H9 (cell line): ENCODE results near the gene HIF1A. TPM values are rescaled to one million over a fixed set of nuclear protein-coding genes. Genes with fewer than 3 reads are reported as not detected.

Source experiments
- DNase-seq: peaks from one replicate; pipeline ENCODE4 v3.0.0-alpha.2; 2017
- H2AFZ ChIP-seq: one replicate; pipeline ENCODE4 v1.6.1; 2013; ENCODE audit warnings: mild to moderate bottlenecking, low read length, control low read depth, moderate library complexity
- H2AK5ac ChIP-seq: 2 replicates; pipeline ENCODE4 v1.6.1; 2013; ENCODE audit warnings: low read length, control low read depth, mixed read lengths; ENCODE audit not compliant: insufficient read length
- H2BK120ac ChIP-seq: one replicate; pipeline ENCODE4 v1.6.1; 2013; ENCODE audit warnings: low read depth, mild to moderate bottlenecking, low read length, control low read depth, inconsistent platforms; ENCODE audit not compliant: poor library complexity, severe bottlenecking
- H2BK12ac ChIP-seq: 2 replicates; pipeline ENCODE4 v1.6.1; 2013; ENCODE audit warnings: low read length, control low read depth, mixed read lengths, low read depth; ENCODE audit not compliant: insufficient read length
- H2BK15ac ChIP-seq: 2 replicates; pipeline ENCODE4 v1.6.1; 2013; ENCODE audit warnings: low read depth, low read length, control low read depth
- H2BK20ac ChIP-seq: one replicate; pipeline ENCODE4 v1.6.1; 2013; ENCODE audit warnings: low read depth, mild to moderate bottlenecking, low read length, control low read depth, inconsistent platforms; ENCODE audit not compliant: poor library complexity, severe bottlenecking
- H2BK5ac ChIP-seq: 2 replicates; pipeline ENCODE4 v1.6.1; 2013; ENCODE audit warnings: low read length, control low read depth, mixed read lengths; ENCODE audit not compliant: insufficient read length
- H3K14ac ChIP-seq: 2 replicates; pipeline ENCODE4 v1.6.1; 2013; ENCODE audit warnings: low read length, control low read depth; ENCODE audit not compliant: insufficient read depth
- H3K18ac ChIP-seq: 2 replicates; pipeline ENCODE4 v1.6.1; 2013; ENCODE audit warnings: low read depth, mild to moderate bottlenecking, mixed read lengths, low read length, control low read depth; ENCODE audit not compliant: insufficient read length
- H3K23ac ChIP-seq: 2 replicates; pipeline ENCODE4 v1.6.1; 2013; ENCODE audit warnings: low read length, control low read depth, mixed read lengths, low read depth; ENCODE audit not compliant: insufficient read length
- H3K23me2 ChIP-seq: 2 replicates; pipeline ENCODE4 v1.6.1; 2013; ENCODE audit warnings: low read depth, mild to moderate bottlenecking, mixed read lengths, low read length, control low read depth; ENCODE audit not compliant: insufficient read length, poor library complexity, severe bottlenecking
- H3K27ac ChIP-seq: 2 replicates; pipeline ENCODE4 v1.5.1; 2013; ENCODE audit warnings: low read length, control low read depth, mixed read lengths, low read depth; ENCODE audit not compliant: insufficient read length
- H3K27me3 ChIP-seq: 2 replicates; pipeline ENCODE4 v1.6.1; 2013; ENCODE audit warnings: low read length, control low read depth, inconsistent platforms; ENCODE audit not compliant: insufficient read depth
- H3K4ac ChIP-seq: 2 replicates; pipeline ENCODE4 v1.6.1; 2013; ENCODE audit warnings: low read depth, mild to moderate bottlenecking, control low read depth, inconsistent platforms, low read length, moderate library complexity
- H3K4me1 ChIP-seq: 2 replicates; pipeline ENCODE4 v1.6.1; 2013; ENCODE audit warnings: low read length, control low read depth, inconsistent platforms; ENCODE audit not compliant: insufficient read depth
- H3K4me2 ChIP-seq: 2 replicates; pipeline ENCODE4 v1.6.1; 2013; ENCODE audit warnings: low read length, control low read depth, mixed read lengths; ENCODE audit not compliant: insufficient read length, insufficient read depth
- H3K56ac ChIP-seq: 2 replicates; pipeline ENCODE4 v1.6.1; 2013; ENCODE audit warnings: low read depth, mild to moderate bottlenecking, mixed read lengths, low read length, control low read depth; ENCODE audit not compliant: insufficient read length
- H3K79me1 ChIP-seq: 2 replicates; pipeline ENCODE4 v1.6.1; 2013; ENCODE audit warnings: low read depth, mild to moderate bottlenecking, moderate library complexity, low read length, control low read depth, inconsistent platforms; ENCODE audit not compliant: insufficient read depth, poor library complexity, severe bottlenecking
- H3K79me2 ChIP-seq: 2 replicates; pipeline ENCODE4 v1.6.1; 2013; ENCODE audit warnings: low read length, control low read depth, inconsistent platforms; ENCODE audit not compliant: insufficient read depth
- H3K9ac ChIP-seq: 2 replicates; pipeline ENCODE4 v1.6.1; 2013; ENCODE audit warnings: low read length, control low read depth, mixed read lengths; ENCODE audit not compliant: insufficient read length; ENCODE audit errors: extremely low read depth
- H3K9me3 ChIP-seq: one replicate; pipeline ENCODE4 v1.6.1; 2013; ENCODE audit warnings: low read depth, low read length, inconsistent platforms; ENCODE audit not compliant: control insufficient read depth
- H3T11ph ChIP-seq: one replicate; pipeline ENCODE4 v1.6.1; 2013; ENCODE audit warnings: mild to moderate bottlenecking, low read length, control low read depth, inconsistent platforms
- H4K20me1 ChIP-seq: one replicate; pipeline ENCODE4 v1.6.1; 2013; ENCODE audit not compliant: control insufficient read depth, insufficient read length, insufficient read depth
- H4K5ac ChIP-seq: 2 replicates; pipeline ENCODE4 v1.6.1; 2013; ENCODE audit warnings: low read depth, mild to moderate bottlenecking, mixed read lengths, low read length, control low read depth; ENCODE audit not compliant: insufficient read length
- H4K8ac ChIP-seq: replicated peaks from 2 replicates; pipeline ENCODE4 v1.6.1; 2013; ENCODE audit warnings: low read length, control low read depth, mixed read lengths, low read depth; ENCODE audit not compliant: insufficient read length
- H4K91ac ChIP-seq: 2 replicates; pipeline ENCODE4 v1.6.1; 2013; ENCODE audit warnings: low read depth, mild to moderate bottlenecking, moderate library complexity, mixed read lengths, low read length, control low read depth; ENCODE audit not compliant: insufficient read length
- H3K27ac Mint-ChIP-seq, 3 experiments: 2 replicates in 2 of 3; 3 replicates in 1 of 3; pipeline ENCODE4 v1.8.0; 2020 to 2021; ENCODE audit warnings: mixed read lengths in 3 of 3, mild to moderate bottlenecking in 1 of 3, moderate library complexity in 1 of 3
- H3K27me3 Mint-ChIP-seq: 2 replicates; pipeline ENCODE4 v1.8.0; 2021; ENCODE audit warnings: low read depth, mild to moderate bottlenecking, moderate library complexity, mixed read lengths
- H3K36me3 Mint-ChIP-seq, 3 experiments: 2 replicates in 2 of 3; 3 replicates in 1 of 3; pipeline ENCODE4 v1.8.0; 2020 to 2021; ENCODE audit warnings: low read depth in 3 of 3, mixed read lengths in 3 of 3; ENCODE audit not compliant: insufficient read depth in 1 of 3
- H3K4me1 Mint-ChIP-seq, 2 experiments: 2 replicates each; pipeline ENCODE4 v1.8.0; 2020; ENCODE audit warnings: mixed read lengths in 2 of 2
- H3K4me3 Mint-ChIP-seq, 2 experiments: 2 replicates in 1 of 2; 3 replicates in 1 of 2; pipeline ENCODE4 v1.8.0; 2020 to 2021; ENCODE audit warnings: mild to moderate bottlenecking in 2 of 2, mixed read lengths in 2 of 2, moderate library complexity in 1 of 2
- H3K9me3 Mint-ChIP-seq, 2 experiments: 2 replicates in 1 of 2; 3 replicates in 1 of 2; pipeline ENCODE4 v1.8.0; 2020; ENCODE audit warnings: mild to moderate bottlenecking in 2 of 2, mixed read lengths in 2 of 2, moderate library complexity in 1 of 2
- CTCF ChIP-seq: fragments of 200-600 bp; sonication (generic); conservative IDR thresholded peaks from 3 replicates; pipeline ENCODE4 v1.8.0; 2021; ENCODE audit warnings: antibody characterized with exemption, mild to moderate bottlenecking
- WGBS: extraction: QIAGEN DNeasy Blood & Tissue Kit; methylation state at CpG from one replicate; pipeline ENCODE4 v1.1.7; 2013; ENCODE audit warnings: missing lambda C conversion rate, low lambda C conversion rate, mixed read lengths; ENCODE audit not compliant: insufficient read length; ENCODE audit errors: extremely low coverage; 5-methylcytosine and 5-hydroxymethylcytosine counted together
- total RNA-seq: library from RNA; stranded (reverse); gene quantifications from 2 replicates; pipeline ENCODE4 v1.2.1, GENCODE V29; 2021

The HIF1A gene
- total RNA-seq, 1 experiment from 2014 or later = 154 TPM

- H3K4ac ChIP-seq = no peak overlapping the region
- no peak for DNase-seq
- no peak overlapping the region for H3K4me2 ChIP-seq
- no peak overlapping the region for H2BK12ac ChIP-seq
- no peak overlapping the region for H2AK5ac ChIP-seq
- no peak overlapping the region for H2BK20ac ChIP-seq
- no peak overlapping the region for H3T11ph ChIP-seq
- H4K8ac ChIP-seq = no peak overlapping the region
- H3K79me1 ChIP-seq = no peaks in the 10 kb centered on the region
- H3K14ac ChIP-seq = no peak overlapping the region
- no peaks in the 10 kb centered on the region for H3K23me2 ChIP-seq
- no peaks in the 10 kb centered on the region for H3K9me3 ChIP-seq
- no CpG with 5 or more reads among the region's 2 CpGs for WGBS
- no peak overlapping the region for H3K27ac ChIP-seq
- no peak overlapping the region for H2BK15ac ChIP-seq
- no peak overlapping the region for H3K23ac ChIP-seq
- H3K4me3 Mint-ChIP-seq = no peak overlapping the region
- H3K4me1 Mint-ChIP-seq = peaks cover 18 to 20% of the 10 kb centered on the region in 2 experiments
- 0 out of 7 replicates have a peak overlapping the region, but pooled peaks of 1 of the 3 experiments have one; percentile 29 for H3K27ac Mint-ChIP-seq
- H3K4me1 ChIP-seq = peaks cover 5% of the 10 kb centered on the region; the same call in 1 of the 2 replicates
- no peak overlapping the region for H3K18ac ChIP-seq
- H3K27me3 Mint-ChIP-seq = no peaks in the 10 kb centered on the region; the same call in 1 of the 2 replicates
- H4K91ac ChIP-seq = no peak overlapping the region
- no peaks in the 10 kb centered on the region for H4K20me1 ChIP-seq
- H3K79me2 ChIP-seq = peaks cover 1% of the 10 kb centered on the region; the same call in 1 of the 2 replicates
- H2AFZ ChIP-seq = no peak overlapping the region
- no peaks in the 10 kb centered on the region for H3K27me3 ChIP-seq
- peaks cover 0 to 7% of the 10 kb centered on the region in 2 experiments; a peak in 4 of 5 replicates for H3K9me3 Mint-ChIP-seq
- no peak overlapping the region for H2BK120ac ChIP-seq
- no peak for TF ChIP-seq CTCF
- no peak overlapping the region for H2BK5ac ChIP-seq
- no peak overlapping the region for H4K5ac ChIP-seq
- peaks cover 0 to under 1% (median 0%) of the 10 kb centered on the region in 3 experiments; a peak in 4 of 7 replicates for H3K36me3 Mint-ChIP-seq
- no peak overlapping the region for H3K9ac ChIP-seq
- H3K56ac ChIP-seq = no peak overlapping the region
Measured at GRCh38 chr14:61690982-61691381, 4.3 kb upstream of the HIF1A start.
